Activated CD4-positive, CD25-positive, alpha-beta regulatory T cell (primary cell): ENCODE data around the gene G3BP1.
"Not testable (repeated sequence)": the region's sequence is repeated elsewhere in the genome, so short reads cannot be mapped to it uniquely, and the experiment has no call there.

Experiments used
- DNase-seq, 4 experiments: peaks; one replicate each; lab custom pipeline; 2025; lab: John Stamatoyannopoulos, UW

G3BP1 gene

DNA sequence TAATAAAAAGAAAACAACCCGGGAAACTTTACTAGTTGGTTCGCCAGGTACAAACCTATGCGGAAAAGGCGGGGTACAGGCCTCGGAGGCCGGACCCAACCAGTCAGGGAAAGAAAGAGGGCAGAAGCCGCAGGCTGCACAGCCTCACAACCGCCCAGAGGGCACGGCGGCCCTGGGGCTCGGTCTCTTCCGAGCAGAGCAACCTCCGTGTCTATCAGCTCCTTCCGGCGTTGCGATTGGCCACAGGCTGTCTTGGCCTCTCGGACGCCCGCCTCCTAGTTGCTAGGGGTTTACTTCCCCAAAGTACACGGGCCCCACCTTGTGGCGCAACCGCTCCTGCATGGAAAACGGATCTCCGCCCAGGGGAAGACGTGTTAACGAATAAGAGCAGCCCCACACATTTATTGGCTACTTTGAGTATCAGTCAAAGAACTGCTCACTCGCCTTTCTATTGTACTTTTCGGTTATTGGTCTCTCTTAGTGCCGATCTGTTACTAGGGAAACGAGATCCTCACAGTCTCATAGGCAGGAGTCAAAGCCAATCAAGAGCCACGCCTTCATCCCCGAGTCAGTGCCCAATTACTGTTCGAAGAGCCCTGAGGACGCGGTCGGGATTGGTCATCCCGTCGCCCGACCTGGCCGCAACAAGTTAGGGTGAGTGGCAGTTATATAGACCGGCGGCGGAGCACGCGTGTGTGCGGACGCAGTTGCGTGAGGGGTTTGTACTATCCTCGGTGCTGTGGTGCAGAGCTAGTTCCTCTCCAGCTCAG is at the start of gene G3BP1:
Gene G3BP1, plus strand, starts transcription at position 696 of the 770 bp plus-strand sequence. CDS start 14,667 bp downstream, outside the sequence.
- DNase-seq = peak; percentile 95 to 98 (median 98)

DNA sequence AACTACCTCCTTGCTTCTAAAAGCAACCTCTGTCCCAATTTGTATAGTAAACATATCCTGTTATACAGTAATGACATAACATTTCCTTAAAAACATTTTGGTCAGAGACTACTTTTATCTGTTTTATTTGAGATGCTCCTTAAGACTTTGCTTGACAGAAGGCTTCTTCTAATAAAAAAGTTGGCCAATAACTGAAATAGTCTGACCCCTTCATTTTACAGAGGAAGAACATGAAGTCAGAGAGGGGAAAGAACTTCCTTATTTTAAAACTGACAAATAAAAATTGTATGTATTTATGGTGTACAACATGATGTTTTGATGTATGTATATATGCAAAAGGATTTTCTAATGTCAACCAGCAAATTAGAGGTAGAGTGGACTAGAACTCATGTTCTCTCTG is 49.2 kb upstream of the G3BP1 start:
- DNase-seq = no peak

DNA sequence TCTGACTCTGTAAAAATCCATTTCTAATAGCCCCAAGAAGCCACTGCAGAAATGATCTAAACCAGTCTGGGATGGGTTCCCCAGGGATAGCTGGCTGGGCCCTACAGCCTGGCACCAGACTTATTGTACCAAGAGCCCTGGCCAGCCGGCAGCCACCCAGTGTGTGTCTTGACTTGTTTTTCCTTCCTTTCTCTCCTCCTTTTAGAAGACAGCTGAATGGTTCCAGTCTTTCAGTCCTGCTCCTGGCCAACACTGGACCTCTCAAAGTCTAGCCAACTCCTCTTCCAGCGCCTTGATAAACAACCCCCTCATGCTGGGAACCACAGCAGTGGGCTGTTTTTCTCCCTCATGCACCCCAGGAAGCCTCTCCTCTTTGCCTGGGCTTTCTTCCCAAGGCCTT is 47.4 kb upstream of the G3BP1 start:
- DNase-seq = no peak

GRCh38 chr5:151729597-151729996 is 42.2 kb upstream of the G3BP1 start:
- DNase-seq = not testable (repeated sequence)

- DNase-seq = no peak
Measured at GRCh38 chr5:151730381-151730780, 41.4 kb upstream of the G3BP1 start.

GRCh38 chr5:151733358-151734063 is 38.2 kb upstream of the G3BP1 start:
- DNase-seq = no peak

- no peak for DNase-seq
Measured at GRCh38 chr5:151734064-151734408, 37.7 kb upstream of the G3BP1 start.

DNA sequence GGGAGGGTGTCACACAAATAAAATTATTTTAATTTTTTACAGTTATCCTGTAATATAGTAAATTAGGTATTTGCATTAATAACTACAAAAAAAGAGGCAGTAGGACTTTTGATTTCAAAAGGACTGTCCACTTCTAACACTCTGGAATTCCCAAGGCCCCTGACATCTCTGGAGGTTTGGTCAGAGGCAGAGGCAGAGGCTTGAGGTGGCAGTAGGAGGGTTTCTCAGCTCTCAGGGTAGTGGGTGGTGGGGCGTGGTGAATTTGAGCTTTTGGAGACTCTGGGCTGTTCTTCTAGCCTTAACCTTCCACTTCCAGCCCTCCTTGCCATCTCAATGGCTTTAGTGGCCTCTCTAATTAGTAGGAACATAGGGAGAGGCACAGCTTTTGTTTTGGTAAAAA is 36.1 kb upstream of the G3BP1 start:
- DNase-seq = no peak

DNA sequence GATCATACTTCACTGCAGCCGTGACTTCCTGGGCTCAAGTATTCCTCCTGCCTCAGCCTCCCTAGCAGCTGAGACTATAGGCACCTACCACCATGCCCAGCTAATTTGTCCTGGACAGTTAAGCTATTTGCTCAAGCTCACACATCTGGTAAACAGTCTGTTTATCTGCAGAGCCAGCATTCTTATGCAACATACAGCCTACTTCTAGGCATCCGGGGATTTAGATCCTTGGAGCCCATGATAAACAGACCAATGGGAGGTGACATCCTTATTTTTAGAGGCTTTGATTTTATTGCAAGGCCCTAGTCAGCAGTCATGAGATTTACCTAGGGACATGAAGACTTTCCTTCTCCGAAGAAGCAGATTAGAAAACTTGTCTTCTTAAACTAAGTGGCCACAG is 34.3 kb upstream of the G3BP1 start:
- no peak for DNase-seq

DNA sequence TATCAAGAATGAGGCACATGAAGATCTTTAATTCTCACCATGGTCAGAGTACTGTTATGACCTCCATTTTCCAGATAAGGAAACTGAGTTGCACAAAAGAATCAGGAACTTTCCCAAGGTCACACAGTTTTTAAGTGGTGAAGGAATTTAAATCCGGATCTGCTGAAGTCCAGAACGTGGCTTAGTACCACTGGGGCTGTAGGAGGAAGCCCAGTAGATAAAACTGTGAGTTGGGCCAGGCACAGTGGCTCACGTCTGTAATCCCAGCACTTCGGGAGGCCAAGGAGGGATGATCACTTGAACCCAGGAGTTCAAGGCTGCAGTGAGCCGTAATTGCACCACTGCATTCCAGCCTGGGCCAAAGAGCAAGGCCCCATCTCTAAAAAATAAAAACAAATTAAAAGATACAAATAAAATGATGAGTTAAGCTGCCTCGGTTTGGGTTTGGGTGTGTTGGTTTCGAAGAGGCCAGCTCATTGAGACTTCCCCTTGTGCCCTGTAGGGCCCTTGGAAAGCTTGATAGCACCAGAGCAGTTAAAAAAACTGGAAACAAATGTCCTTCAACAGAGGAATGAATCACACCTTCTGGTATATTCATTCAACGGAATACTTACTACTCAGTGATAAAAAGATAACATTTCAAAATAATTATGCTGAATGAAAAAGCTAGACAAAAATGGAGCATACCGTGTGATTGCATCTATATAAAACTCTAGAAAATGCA is 33.5 kb upstream of the G3BP1 start:
- DNase-seq = no peak

- no peak for DNase-seq
Measured at GRCh38 chr5:151739395-151739794, 32.4 kb upstream of the G3BP1 start.

DNA sequence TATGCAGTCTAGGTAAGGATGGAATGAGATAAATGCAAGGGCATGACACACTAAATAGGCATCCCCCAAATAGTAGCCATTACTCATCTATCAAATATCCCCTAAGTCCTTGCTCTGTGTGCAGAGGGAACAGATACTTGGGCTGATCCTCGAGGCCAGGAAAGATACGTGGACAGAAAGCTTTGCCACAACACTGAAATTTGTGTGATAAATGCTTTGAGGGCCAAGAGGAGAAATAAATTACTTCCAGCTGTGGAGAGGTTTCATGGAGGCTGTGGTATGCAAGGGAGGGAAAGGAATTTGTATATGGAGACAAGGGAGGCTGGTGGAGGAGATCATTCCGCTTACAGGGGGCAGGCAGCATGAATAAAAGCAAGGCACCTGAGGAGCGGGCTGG is 31.8 kb upstream of the G3BP1 start:
- no peak for DNase-seq

GRCh38 chr5:151740336-151740942 is 31.3 kb upstream of the G3BP1 start:
- DNase-seq = peak in 1 of 4 experiments; percentile 2

GRCh38 chr5:151740958-151741373 is 30.8 kb upstream of the G3BP1 start:
- DNase-seq = no peak

DNA sequence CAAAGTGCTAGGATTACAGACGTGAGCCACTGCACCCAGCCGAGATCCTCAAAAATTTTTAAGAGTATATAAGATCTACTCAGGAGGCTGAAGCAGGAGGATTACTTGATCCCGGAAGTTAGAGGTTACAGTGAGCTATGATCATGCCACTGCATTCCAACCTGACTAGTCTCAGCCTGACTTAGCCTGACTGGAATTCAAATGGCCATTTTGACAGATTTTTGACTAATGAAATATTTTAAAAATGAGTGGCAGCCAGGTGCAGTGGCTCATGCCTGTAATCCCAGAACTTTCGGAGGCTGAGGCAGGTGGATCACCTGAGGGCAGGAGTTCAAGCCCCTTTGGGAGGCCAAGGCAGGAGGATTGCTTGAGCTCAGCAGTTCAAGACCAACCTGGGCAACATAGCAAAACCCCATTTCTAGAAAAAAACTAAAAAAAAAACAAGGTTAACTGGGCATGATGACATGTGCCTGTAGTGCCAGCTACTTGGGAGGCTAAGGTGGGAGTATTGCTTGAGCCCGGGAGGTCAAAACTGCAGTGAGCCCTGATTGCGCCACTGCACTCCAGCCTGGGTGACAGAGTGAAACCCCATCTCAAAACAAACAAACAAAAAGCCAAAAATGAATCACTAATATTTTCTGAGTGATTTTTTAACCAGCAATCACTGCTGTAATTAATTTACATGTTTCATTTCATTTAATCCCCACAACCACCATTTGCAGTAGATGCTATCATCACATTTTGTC is 29.9 kb upstream of the G3BP1 start:
- no peak for DNase-seq

GRCh38 chr5:151742870-151743294 is 28.9 kb upstream of the G3BP1 start:
- no peak for DNase-seq

- DNase-seq = no peak
Measured at GRCh38 chr5:151743530-151743929, 28.2 kb upstream of the G3BP1 start.

DNA sequence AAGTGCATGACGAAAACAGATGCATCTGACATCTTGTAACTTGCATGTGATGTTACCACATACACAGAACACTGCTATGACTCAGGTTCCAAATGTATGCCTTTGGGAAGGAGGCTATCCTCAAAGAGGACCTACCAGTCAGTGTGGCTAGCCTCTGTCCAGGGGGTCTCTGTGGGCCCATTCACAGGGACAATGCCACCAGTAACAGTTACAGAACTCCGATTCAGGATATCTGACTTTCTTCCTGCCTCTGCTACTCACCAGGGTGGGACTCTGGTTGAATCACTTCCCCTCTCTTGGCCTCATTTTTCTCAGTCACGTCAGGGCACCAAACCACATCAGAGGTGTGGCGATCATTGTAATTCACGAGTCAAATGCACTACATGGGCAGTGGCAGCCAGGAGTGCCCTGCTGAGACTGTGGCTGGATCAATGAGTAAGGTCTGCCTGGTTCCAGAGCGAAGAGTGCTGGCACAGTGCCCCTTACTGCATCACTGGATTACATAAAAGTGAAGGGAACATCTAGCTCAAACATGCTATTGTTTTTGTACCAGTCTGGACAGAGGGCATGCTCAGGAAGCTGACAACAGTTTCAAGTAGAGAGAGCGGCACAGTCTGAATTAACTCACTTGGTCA is 26.6 kb upstream of the G3BP1 start:
- DNase-seq = no peak

DNA sequence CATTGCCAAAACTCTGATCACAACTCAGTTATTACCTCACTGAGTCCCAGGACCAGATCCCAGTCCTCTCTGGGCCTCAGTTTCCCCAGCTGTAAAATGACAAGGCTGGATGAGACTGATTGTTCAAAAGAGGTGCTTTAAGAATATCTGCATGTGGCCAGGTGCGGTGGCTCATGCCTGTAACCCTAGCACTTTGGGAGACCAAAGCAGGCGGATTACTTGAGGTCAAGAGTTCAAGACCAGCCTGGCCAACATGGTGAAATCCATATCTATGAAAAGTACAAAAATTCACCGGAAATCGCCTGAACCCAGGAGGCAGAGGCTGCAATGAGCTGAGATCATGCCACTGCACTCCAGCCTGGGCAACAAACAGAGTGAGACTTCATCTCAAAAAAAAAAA is 21.6 kb upstream of the G3BP1 start:
- DNase-seq = no peak

GRCh38 chr5:151751091-151751490 is 20.7 kb upstream of the G3BP1 start:
- no peak for DNase-seq

DNA sequence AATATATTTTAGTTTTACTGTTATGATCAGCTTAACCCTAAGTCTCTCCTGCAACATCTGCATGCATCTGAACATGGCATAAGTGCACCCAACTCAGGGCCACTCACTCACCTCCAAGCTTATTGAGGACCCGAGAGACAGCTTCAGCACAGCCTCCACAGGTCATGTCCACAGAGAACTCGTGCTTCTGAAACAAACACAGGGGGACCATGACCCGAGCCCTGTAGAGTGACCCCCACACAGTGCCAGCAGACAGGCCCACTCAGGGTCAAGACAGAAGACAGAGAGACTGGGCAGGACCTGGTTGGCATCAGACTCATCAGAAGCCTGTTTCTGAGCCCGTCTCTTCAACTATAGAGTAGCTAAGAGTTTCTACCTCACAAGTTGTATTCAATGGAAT is 20.2 kb upstream of the G3BP1 start:
- no peak for DNase-seq
